ENCODE measurements around the gene RCVRN. TPM values are rescaled to one million over a fixed set of nuclear protein-coding genes. Genes with fewer than 3 reads are reported as not detected.

RCVRN gene
- total RNA-seq, 1 experiment from 2014 or later = not detected

- Histone ChIP-seq H3K4me1 (ENCODE audit: control insufficient read depth, insufficient read depth, low read length) (no peaks in the 10 kb centered on the region), H3K4me3 (ENCODE audit: low read depth in 2 of 2, low read length in 2 of 2) (no peak overlapping the region), H3K27me3 (ENCODE audit: control insufficient read depth, insufficient read depth, low read length) (no peaks in the 10 kb centered on the region), H3K27ac (ENCODE audit: low read length) (no peak overlapping the region), H3K36me3 (ENCODE audit: control insufficient read depth, insufficient read depth, low read length) (no peaks in the 10 kb centered on the region), H3K9me3 (ENCODE audit: control insufficient read depth, insufficient read depth, low read depth, low read length) (no peaks in the 10 kb centered on the region)
- CTCF ChIA-PET = no interaction called here
- intact Hi-C loops (cut with micrococcal nuclease; ENCODE audit: unreplicated experiment) = no loop called here
- in situ Hi-C loops (cut with HindIII; ENCODE audit: low pct_unique_long_range_greater_than_20kb, low sequenced_read_pairs) = no loop called here
- TF ChIP-seq, protein P1, sequence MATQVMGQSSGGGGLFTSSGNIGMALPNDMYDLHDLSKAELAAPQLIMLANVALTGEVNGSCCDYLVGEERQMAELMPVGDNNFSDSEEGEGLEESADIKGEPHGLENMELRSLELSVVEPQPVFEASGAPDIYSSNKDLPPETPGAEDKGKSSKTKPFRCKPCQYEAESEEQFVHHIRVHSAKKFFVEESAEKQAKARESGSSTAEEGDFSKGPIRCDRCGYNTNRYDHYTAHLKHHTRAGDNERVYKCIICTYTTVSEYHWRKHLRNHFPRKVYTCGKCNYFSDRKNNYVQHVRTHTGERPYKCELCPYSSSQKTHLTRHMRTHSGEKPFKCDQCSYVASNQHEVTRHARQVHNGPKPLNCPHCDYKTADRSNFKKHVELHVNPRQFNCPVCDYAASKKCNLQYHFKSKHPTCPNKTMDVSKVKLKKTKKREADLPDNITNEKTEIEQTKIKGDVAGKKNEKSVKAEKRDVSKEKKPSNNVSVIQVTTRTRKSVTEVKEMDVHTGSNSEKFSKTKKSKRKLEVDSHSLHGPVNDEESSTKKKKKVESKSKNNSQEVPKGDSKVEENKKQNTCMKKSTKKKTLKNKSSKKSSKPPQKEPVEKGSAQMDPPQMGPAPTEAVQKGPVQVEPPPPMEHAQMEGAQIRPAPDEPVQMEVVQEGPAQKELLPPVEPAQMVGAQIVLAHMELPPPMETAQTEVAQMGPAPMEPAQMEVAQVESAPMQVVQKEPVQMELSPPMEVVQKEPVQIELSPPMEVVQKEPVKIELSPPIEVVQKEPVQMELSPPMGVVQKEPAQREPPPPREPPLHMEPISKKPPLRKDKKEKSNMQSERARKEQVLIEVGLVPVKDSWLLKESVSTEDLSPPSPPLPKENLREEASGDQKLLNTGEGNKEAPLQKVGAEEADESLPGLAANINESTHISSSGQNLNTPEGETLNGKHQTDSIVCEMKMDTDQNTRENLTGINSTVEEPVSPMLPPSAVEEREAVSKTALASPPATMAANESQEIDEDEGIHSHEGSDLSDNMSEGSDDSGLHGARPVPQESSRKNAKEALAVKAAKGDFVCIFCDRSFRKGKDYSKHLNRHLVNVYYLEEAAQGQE (IDR thresholded peaks at IDR 0.05; ENCODE audit: insufficient read depth in 1 of 2, low read depth in 2 of 2, low read length in 1 of 2) = no peak
- TF ChIP-seq CTCF (IDR thresholded peaks at IDR 0.05) (no peak), TCF7L2 (IDR thresholded peaks at IDR 0.05; ENCODE audit: low read depth, low read length) (no peak), SIN3A (IDR thresholded peaks at IDR 0.05; ENCODE audit: borderline replicate concordance, insufficient read depth, low read depth, low read length) (no peak), POLR2AphosphoS5 (IDR thresholded peaks at IDR 0.05; ENCODE audit: low read depth, low read length) (no peak)
- no TSS peak for BruUV-seq (replicated peaks)
- ATAC-seq (no peak), DNase-seq (ENCODE audit: low read depth, low spot score) (no peak)
- POLR2A ChIA-PET = no interaction called here
These were observed 10.8 kb downstream of the RCVRN start for GRCh38 chr17:9894231-9894630.

GRCh38 chr17:9893411-9894012 lies 11.6 kb downstream of the RCVRN start:
- Histone ChIP-seq H3K36me3 (ENCODE audit: control insufficient read depth, insufficient read depth, low read length) (no peaks in the 10 kb centered on the region), H3K9me3 (ENCODE audit: control insufficient read depth, insufficient read depth, low read depth, low read length) (no peaks in the 10 kb centered on the region), H3K4me1 (ENCODE audit: control insufficient read depth, insufficient read depth, low read length) (no peaks in the 10 kb centered on the region), H3K27ac (ENCODE audit: low read length) (no peak overlapping the region), H3K4me3 (ENCODE audit: low read depth in 2 of 2, low read length in 2 of 2) (no peak overlapping the region), H3K27me3 (ENCODE audit: control insufficient read depth, insufficient read depth, low read length) (no peaks in the 10 kb centered on the region)
- ATAC-seq (no peak), DNase-seq (ENCODE audit: low read depth, low spot score) (no peak)
- CTCF ChIA-PET = no interaction called here
- intact Hi-C loops (cut with micrococcal nuclease; ENCODE audit: unreplicated experiment) (no loop called here), in situ Hi-C loops (cut with HindIII; ENCODE audit: low pct_unique_long_range_greater_than_20kb, low sequenced_read_pairs) (no loop called here)
- POLR2A ChIA-PET = no interaction called here
- TF ChIP-seq TCF7L2 (IDR thresholded peaks at IDR 0.05; ENCODE audit: low read depth, low read length) (no peak), CTCF (IDR thresholded peaks at IDR 0.05) (no peak), POLR2AphosphoS5 (IDR thresholded peaks at IDR 0.05; ENCODE audit: low read depth, low read length) (no peak), SIN3A (IDR thresholded peaks at IDR 0.05; ENCODE audit: borderline replicate concordance, insufficient read depth, low read depth, low read length) (no peak)
- TF ChIP-seq, protein P1 (IDR thresholded peaks at IDR 0.05; ENCODE audit: insufficient read depth in 1 of 2, low read depth in 2 of 2, low read length in 1 of 2) = no peak
- no TSS peak for BruUV-seq (replicated peaks)

All from Panc1 (cell line).